Uterus (tissue), 4 donors: Measurements from ENCODE around the gene CHP1. TPM values are rescaled to one million over a fixed set of nuclear protein-coding genes. Genes with fewer than 3 reads are reported as not detected.
A peak's percentile ranks its signal among the peaks of the same experiment; 100 is the strongest.

Experiments used
- DNase-seq, 2 donors: peaks; one replicate each; pipeline ENCODE4 v3.0.0-alpha.2; 2019 to 2020
- H3K27ac ChIP-seq, 2 donors: fragments of 200-600 bp; sonication (generic); 1 replicate in 1 of 2; 2 replicates in 1 of 2; pipeline ENCODE4 v1.5.1; 2016 to 2018
- H3K27me3 ChIP-seq, 2 donors: fragments of 200-600 bp; sonication (generic); one replicate each; pipeline ENCODE4 v1.5.1; 2018 to 2019; ENCODE audit warnings: control low read depth in 1 of 2
- H3K36me3 ChIP-seq, 2 donors: fragments of 200-600 bp; sonication (generic); one replicate each; pipeline ENCODE4 v1.5.1; 2019; ENCODE audit warnings: control low read depth in 1 of 2
- H3K4me1 ChIP-seq, 2 donors: fragments of 200-600 bp; sonication (generic); one replicate each; pipeline ENCODE4 v1.5.1; 2018 to 2019; ENCODE audit warnings: control low read depth in 1 of 2
- H3K4me3 ChIP-seq, 2 donors: fragments of 200-600 bp; sonication (generic); 1 replicate in 1 of 2; 2 replicates in 1 of 2; pipeline ENCODE4 v1.5.1; 2018 to 2019; ENCODE audit warnings: mild to moderate bottlenecking in 1 of 2
- H3K9me3 ChIP-seq, 2 donors: fragments of 200-600 bp; sonication (generic); one replicate each; pipeline ENCODE4 v1.5.1; 2019; ENCODE audit warnings: control low read depth in 1 of 2
- POLR2A ChIP-seq, 2 donors: fragments of 450-650 bp; IDR thresholded peaks; one replicate each; pipeline ENCODE4 v1.6.1; 2016; ENCODE audit warnings: antibody characterized with exemption in 2 of 2, mild to moderate bottlenecking in 1 of 2, moderate library complexity in 1 of 2
- intact Hi-C: fragments of 100-400 bp; cut with DNase I; formaldehyde crosslinking; loops from one replicate; pipeline ENCODE4 v1.15.1; 2023; ENCODE audit warnings: low total_unique reads
- total RNA-seq, 4 donors: library from RNA; depleted of rRNA in 3 of 4; stranded (reverse); fragments of >200 nt in 3 of 4; gene quantifications; one replicate each; pipeline versions ENCODE4 v1.1.0 to v1.2.4, GENCODE V29; 2014 to 2023
- TF ChIP-seq, protein P1 (sequence below), 4 experiments: fragments of 200-600 bp in 2 of 4; fragments of 450-650 bp in 2 of 4; sonication (generic) in 2 of 4; IDR thresholded peaks; one replicate each; pipeline ENCODE4 v1.5.1; 2016 to 2019; ENCODE audit warnings: antibody characterized with exemption in 4 of 4, mild to moderate bottlenecking in 2 of 4, moderate library complexity in 1 of 4
- donor health status: DM: yes; HTN: yes; CAD: no.

CHP1 gene
- total RNA-seq, 4 donors from 2014 or later, result 54.7 to 129 (median 65.6) TPM

DNA sequence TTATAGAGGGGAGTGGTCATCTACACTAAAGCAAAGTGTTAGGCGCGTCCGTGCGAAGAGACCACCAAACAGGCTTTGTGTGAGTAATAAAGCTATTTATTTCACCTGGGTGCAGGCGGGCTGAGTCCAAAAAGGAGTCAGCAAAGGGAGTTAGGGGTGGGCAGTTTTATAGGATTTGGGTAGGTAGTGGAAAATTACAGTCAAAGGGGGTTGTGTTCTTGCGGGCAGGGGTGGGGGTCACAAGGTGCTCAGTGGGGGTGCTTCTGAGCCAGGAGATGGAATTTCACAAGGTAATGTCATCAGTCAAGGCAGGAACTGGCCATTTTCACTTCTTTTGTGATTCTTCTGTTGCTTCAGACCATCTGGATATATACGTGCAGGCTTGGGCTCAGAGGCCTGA lies 54.2 kb downstream of the CHP1 start:
- peak overlapping the region; percentile 74 to 82 for H3K4me3 ChIP-seq
- TF ChIP-seq POLR2A (IDR thresholded peaks at IDR 0.05), result no peak
- TF ChIP-seq, protein P1, sequence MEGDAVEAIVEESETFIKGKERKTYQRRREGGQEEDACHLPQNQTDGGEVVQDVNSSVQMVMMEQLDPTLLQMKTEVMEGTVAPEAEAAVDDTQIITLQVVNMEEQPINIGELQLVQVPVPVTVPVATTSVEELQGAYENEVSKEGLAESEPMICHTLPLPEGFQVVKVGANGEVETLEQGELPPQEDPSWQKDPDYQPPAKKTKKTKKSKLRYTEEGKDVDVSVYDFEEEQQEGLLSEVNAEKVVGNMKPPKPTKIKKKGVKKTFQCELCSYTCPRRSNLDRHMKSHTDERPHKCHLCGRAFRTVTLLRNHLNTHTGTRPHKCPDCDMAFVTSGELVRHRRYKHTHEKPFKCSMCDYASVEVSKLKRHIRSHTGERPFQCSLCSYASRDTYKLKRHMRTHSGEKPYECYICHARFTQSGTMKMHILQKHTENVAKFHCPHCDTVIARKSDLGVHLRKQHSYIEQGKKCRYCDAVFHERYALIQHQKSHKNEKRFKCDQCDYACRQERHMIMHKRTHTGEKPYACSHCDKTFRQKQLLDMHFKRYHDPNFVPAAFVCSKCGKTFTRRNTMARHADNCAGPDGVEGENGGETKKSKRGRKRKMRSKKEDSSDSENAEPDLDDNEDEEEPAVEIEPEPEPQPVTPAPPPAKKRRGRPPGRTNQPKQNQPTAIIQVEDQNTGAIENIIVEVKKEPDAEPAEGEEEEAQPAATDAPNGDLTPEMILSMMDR (IDR thresholded peaks at IDR 0.05), result no peak
- intact Hi-C loops, result no loop called here

DNA sequence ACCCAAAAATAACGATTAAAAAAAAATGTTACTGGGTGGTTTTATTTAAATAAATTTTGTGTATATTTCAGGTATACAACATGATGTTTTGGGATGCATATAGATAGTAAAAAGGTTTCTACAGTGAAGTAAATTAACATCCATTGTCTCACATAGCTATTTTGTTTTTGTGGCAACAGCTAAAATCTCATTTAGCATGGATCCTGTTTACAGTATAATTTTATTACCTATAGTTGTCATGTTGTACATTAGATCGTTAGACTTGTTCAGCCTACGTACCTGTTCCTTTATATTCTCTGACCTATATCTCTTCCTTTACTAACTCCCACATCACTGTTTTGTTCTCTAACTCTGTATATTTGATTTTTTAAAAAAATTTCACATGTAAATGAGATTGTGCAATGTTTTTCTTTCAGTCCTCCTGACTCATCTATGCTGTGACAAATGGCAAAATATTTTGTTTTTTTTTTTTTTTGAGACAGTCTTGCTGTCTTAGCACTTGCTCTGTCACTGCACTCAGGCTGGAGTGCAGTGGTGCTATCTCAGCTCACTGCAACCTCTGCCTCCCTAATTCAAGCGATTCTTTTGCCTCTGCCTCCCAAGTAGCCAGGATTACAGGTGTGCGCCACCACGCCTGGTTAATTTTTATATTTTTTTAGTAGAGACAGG lies 55.7 kb downstream of the CHP1 start:
- Histone ChIP-seq H3K27me3 (no peaks in the 10 kb centered on the region), H3K4me3 (no peak overlapping the region), H3K9me3 (no peaks in the 10 kb centered on the region), H3K27ac (no peak overlapping the region), H3K36me3 (peaks cover 0 to 2% of the 10 kb centered on the region in 2 donors), H3K4me1 (peaks cover 0 to 3% of the 10 kb centered on the region in 2 donors)
- no peak for TF ChIP-seq POLR2A (IDR thresholded peaks at IDR 0.05)
- TF ChIP-seq, protein P1 (IDR thresholded peaks at IDR 0.05), result no peak
- intact Hi-C loops, result no loop called here
- no peak for DNase-seq

More for the DNA sequence above, 54.2 kb downstream of the CHP1 start:
- DNase-seq, result no peak
- peaks cover 0 to 2% of the 10 kb centered on the region in 2 donors for H3K36me3 ChIP-seq
- no peaks in the 10 kb centered on the region for H3K27me3 ChIP-seq
- peak overlapping the region; percentile 88 to 89 for H3K27ac ChIP-seq
- H3K4me1 ChIP-seq, result peaks cover 0 to 3% of the 10 kb centered on the region in 2 donors
- H3K9me3 ChIP-seq, result no peaks in the 10 kb centered on the region

DNA sequence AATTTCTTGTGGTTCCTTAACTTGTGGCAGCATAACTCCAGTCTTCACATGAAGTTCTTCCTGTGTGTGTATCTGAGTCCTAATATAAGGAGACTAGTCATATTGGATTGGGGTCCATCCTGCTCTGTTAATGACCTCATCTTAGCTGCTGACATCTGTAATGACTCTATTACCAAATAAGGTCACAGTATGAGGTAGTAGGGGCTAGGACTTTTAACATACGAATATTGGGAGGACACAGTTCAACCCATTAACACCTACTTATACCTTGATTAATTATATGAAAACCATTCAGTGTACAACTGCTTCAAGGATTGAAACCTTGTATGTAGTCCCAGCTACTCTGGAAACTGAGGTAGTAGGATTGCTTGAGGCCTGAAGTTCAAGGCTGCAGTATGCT lies 57.4 kb downstream of the CHP1 start:
- Histone ChIP-seq H3K36me3 (peaks cover 0 to 2% of the 10 kb centered on the region in 2 donors), H3K9me3 (no peaks in the 10 kb centered on the region), H3K27ac (no peak overlapping the region), H3K4me3 (no peak overlapping the region), H3K27me3 (no peaks in the 10 kb centered on the region), H3K4me1 (peaks cover 0 to 3% of the 10 kb centered on the region in 2 donors)
- DNase-seq, result no peak
- intact Hi-C loops, result no loop called here
- TF ChIP-seq POLR2A (IDR thresholded peaks at IDR 0.05), result no peak
- TF ChIP-seq, protein P1 (IDR thresholded peaks at IDR 0.05), result no peak

- DNase-seq, result no peak
- no peaks in the 10 kb centered on the region for H3K9me3 ChIP-seq
- no peak for TF ChIP-seq POLR2A (IDR thresholded peaks at IDR 0.05)
- TF ChIP-seq, protein P1 (IDR thresholded peaks at IDR 0.05), result no peak
- H3K4me3 ChIP-seq, result no peak overlapping the region
- intact Hi-C loops, result no loop called here
- no peaks in the 10 kb centered on the region for H3K27me3 ChIP-seq
- H3K4me1 ChIP-seq, result peaks cover 0 to 3% of the 10 kb centered on the region in 2 donors
- peaks cover 0 to 2% of the 10 kb centered on the region in 2 donors for H3K36me3 ChIP-seq
- no peak overlapping the region for H3K27ac ChIP-seq
Measured at GRCh38 chr15:41289953-41290352, 58.9 kb downstream of the CHP1 start.

- Histone ChIP-seq H3K36me3 (no peaks in the 10 kb centered on the region), H3K9me3 (no peaks in the 10 kb centered on the region), H3K27ac (no peak overlapping the region), H3K4me1 (no peaks in the 10 kb centered on the region), H3K4me3 (no peak overlapping the region), H3K27me3 (no peaks in the 10 kb centered on the region)
- intact Hi-C loops, result no loop called here
- TF ChIP-seq, protein P1 (IDR thresholded peaks at IDR 0.05), result no peak
- TF ChIP-seq POLR2A (IDR thresholded peaks at IDR 0.05), result no peak
- no peak for DNase-seq
Measured at GRCh38 chr15:41291065-41291631, 60.1 kb downstream of the CHP1 start.
